Trophoblast cell (in vitro differentiated cells and primary cell): ENCODE data around the gene RNF121.

Experiments used
- DNase-seq, 2 donors: peaks; one replicate each; pipeline ENCODE4 v3.0.0-alpha.2; 2016
- H2AFZ ChIP-seq: 2 replicates; pipeline ENCODE4 v1.6.1; 2013; ENCODE audit warnings: low read length, moderate library complexity, mild to moderate bottlenecking; ENCODE audit not compliant: insufficient read depth, poor library complexity
- H2AK5ac ChIP-seq: 2 replicates; pipeline ENCODE4 v1.6.1; 2013; ENCODE audit warnings: mild to moderate bottlenecking, low read length
- H2BK120ac ChIP-seq: 2 replicates; pipeline ENCODE4 v1.6.1; 2013; ENCODE audit warnings: low read length, mild to moderate bottlenecking, moderate library complexity; ENCODE audit not compliant: insufficient read depth, poor library complexity
- H2BK12ac ChIP-seq: 2 replicates; pipeline ENCODE4 v1.6.1; 2013; ENCODE audit warnings: mild to moderate bottlenecking, low read length, moderate library complexity
- H2BK5ac ChIP-seq: 2 replicates; pipeline ENCODE4 v1.6.1; 2013; ENCODE audit warnings: low read length, low read depth, moderate library complexity, mild to moderate bottlenecking; ENCODE audit not compliant: poor library complexity
- H3K14ac ChIP-seq: 2 replicates; pipeline ENCODE4 v1.6.1; 2013; ENCODE audit warnings: mild to moderate bottlenecking, low read length
- H3K18ac ChIP-seq: 2 replicates; pipeline ENCODE4 v1.6.1; 2013; ENCODE audit warnings: mild to moderate bottlenecking, low read length
- H3K23ac ChIP-seq: 2 replicates; pipeline ENCODE4 v1.6.1; 2013; ENCODE audit warnings: low read length
- H3K27ac ChIP-seq: 2 replicates; pipeline ENCODE4 v1.5.1; 2013; ENCODE audit warnings: low read depth, mild to moderate bottlenecking, inconsistent platforms, low read length, moderate library complexity
- H3K27me3 ChIP-seq: 2 replicates; pipeline ENCODE4 v1.6.1; 2013; ENCODE audit warnings: inconsistent platforms, mild to moderate bottlenecking, low read length, moderate library complexity; ENCODE audit not compliant: insufficient read depth
- H3K36me3 ChIP-seq, 2 experiments: 1 replicate in 1 of 2; 2 replicates in 1 of 2; pipeline ENCODE4 v1.6.1; 2013; ENCODE audit warnings: low read length in 2 of 2, mild to moderate bottlenecking in 2 of 2, moderate library complexity in 1 of 2; ENCODE audit not compliant: insufficient read depth in 2 of 2, control insufficient read depth in 1 of 2
- H3K4ac ChIP-seq: 2 replicates; pipeline ENCODE4 v1.6.1; 2013; ENCODE audit warnings: low read depth, mild to moderate bottlenecking, low read length, moderate library complexity
- H3K4me1 ChIP-seq, 2 experiments: 1 replicate in 1 of 2; 2 replicates in 1 of 2; pipeline ENCODE4 v1.6.1; 2013; ENCODE audit warnings: low read length in 2 of 2, mild to moderate bottlenecking in 2 of 2, moderate library complexity in 1 of 2; ENCODE audit not compliant: insufficient read depth in 2 of 2, control insufficient read depth in 1 of 2
- H3K4me2 ChIP-seq: 2 replicates; pipeline ENCODE4 v1.6.1; 2013; ENCODE audit warnings: inconsistent platforms, mild to moderate bottlenecking, low read length, moderate library complexity
- H3K4me3 ChIP-seq: 2 replicates; pipeline ENCODE4 v1.5.1; 2013; ENCODE audit warnings: mild to moderate bottlenecking, low read depth, low read length, inconsistent platforms
- H3K79me1 ChIP-seq: one replicate; pipeline ENCODE4 v1.6.1; 2013; ENCODE audit warnings: low read length
- H3K79me2 ChIP-seq: 2 replicates; pipeline ENCODE4 v1.6.1; 2013; ENCODE audit warnings: low read length, mild to moderate bottlenecking; ENCODE audit not compliant: control insufficient read depth, insufficient read depth, poor library complexity
- H3K9ac ChIP-seq: 2 replicates; pipeline ENCODE4 v1.6.1; 2013; ENCODE audit warnings: mild to moderate bottlenecking, low read length
- H3K9me3 ChIP-seq: 2 replicates; pipeline ENCODE4 v1.6.1; 2013; ENCODE audit warnings: low read depth, mild to moderate bottlenecking, control low read depth, inconsistent platforms, low read length; ENCODE audit not compliant: insufficient read depth
- H4K12ac ChIP-seq: 2 replicates; pipeline ENCODE4 v1.6.1; 2013; ENCODE audit warnings: low read depth, mild to moderate bottlenecking, low read length, moderate library complexity
- H4K8ac ChIP-seq: 2 replicates; pipeline ENCODE4 v1.6.1; 2013; ENCODE audit warnings: low read depth, mild to moderate bottlenecking, low read length, moderate library complexity
- H4K91ac ChIP-seq: one replicate; pipeline ENCODE4 v1.6.1; 2013; ENCODE audit warnings: low read depth, mild to moderate bottlenecking, low read length, moderate library complexity
- WGBS: extraction: QIAGEN DNeasy Blood & Tissue Kit; methylation state at CpG from one replicate; pipeline ENCODE4 v1.1.7; 2013; ENCODE audit warnings: missing lambda C conversion rate; ENCODE audit not compliant: insufficient read length, insufficient coverage; ENCODE audit errors: extremely low coverage; 5-methylcytosine and 5-hydroxymethylcytosine counted together

RNF121 gene

GRCh38 chr11:71994786-71995185 is 65.9 kb downstream of the RNF121 start:
- Histone ChIP-seq H3K9ac (no peak overlapping the region), H3K14ac (no peak overlapping the region), H3K79me2 (no peaks in the 10 kb centered on the region), H3K4ac (no peak overlapping the region), H2AK5ac (no peak overlapping the region), H3K27me3 (no peaks in the 10 kb centered on the region), H3K4me3 (no peak overlapping the region), H3K9me3 (no peaks in the 10 kb centered on the region), H2BK12ac (no peak overlapping the region), H3K23ac (no peak overlapping the region), H2AFZ (no peak overlapping the region), H2BK120ac (no peak overlapping the region), H3K27ac (no peak overlapping the region), H3K4me1 (peaks cover 5 to 6% of the 10 kb centered on the region in 2 experiments), H3K36me3 (peaks cover 6 to 7% of the 10 kb centered on the region in 2 experiments), H4K8ac (no peak overlapping the region), H2BK5ac (no peak overlapping the region), H3K18ac (no peak overlapping the region), H3K4me2 (no peak overlapping the region), H3K79me1 (no peaks in the 10 kb centered on the region), H4K91ac (no peak overlapping the region), H4K12ac (no peak overlapping the region)
- no CpG with 5 or more reads among the region's 3 CpGs for WGBS
- DNase-seq = no peak

GRCh38 chr11:71995726-71996291 is 67.0 kb downstream of the RNF121 start:
- H4K12ac ChIP-seq = no peak overlapping the region

GRCh38 chr11:71996517-71996916 is 67.7 kb downstream of the RNF121 start:
- Histone ChIP-seq H2BK120ac (no peak overlapping the region), H3K14ac (no peak overlapping the region), H3K23ac (no peak overlapping the region), H3K4me3 (no peak overlapping the region), H2AK5ac (no peak overlapping the region), H3K18ac (no peak overlapping the region), H3K9ac (no peak overlapping the region), H4K12ac (no peak overlapping the region), H3K36me3 (peaks cover 21% of the 10 kb centered on the region in 2 experiments), H3K4me1 (peaks cover 5 to 10% of the 10 kb centered on the region in 2 experiments), H3K4me2 (no peak overlapping the region), H3K4ac (no peak overlapping the region), H3K27me3 (no peaks in the 10 kb centered on the region), H2AFZ (no peak overlapping the region), H4K8ac (no peak overlapping the region), H3K27ac (no peak overlapping the region), H3K9me3 (no peaks in the 10 kb centered on the region), H4K91ac (no peak overlapping the region), H3K79me1 (no peaks in the 10 kb centered on the region), H3K79me2 (no peaks in the 10 kb centered on the region), H2BK12ac (no peak overlapping the region), H2BK5ac (no peak overlapping the region)
- no peak for DNase-seq
- WGBS = no CpG with 5 or more reads among the region's 4 CpGs

More at GRCh38 chr11:71995726-71996291, 67.0 kb downstream of the RNF121 start:
- Histone ChIP-seq H3K4ac (no peak overlapping the region), H2BK12ac (no peak overlapping the region), H3K4me3 (no peak overlapping the region), H2BK120ac (no peak overlapping the region), H3K27me3 (no peaks in the 10 kb centered on the region), H3K23ac (no peak overlapping the region), H3K14ac (no peak overlapping the region), H4K91ac (no peak overlapping the region), H3K18ac (no peak overlapping the region), H3K36me3 (peaks cover 14% of the 10 kb centered on the region in 2 experiments), H3K9ac (no peak overlapping the region), H4K8ac (no peak overlapping the region), H3K4me1 (peaks cover 5 to 7% of the 10 kb centered on the region in 2 experiments), H3K27ac (no peak overlapping the region), H2AFZ (no peak overlapping the region), H3K79me1 (no peaks in the 10 kb centered on the region), H3K9me3 (no peaks in the 10 kb centered on the region), H2BK5ac (no peak overlapping the region), H3K4me2 (no peak overlapping the region), H3K79me2 (no peaks in the 10 kb centered on the region), H2AK5ac (no peak overlapping the region)
- WGBS = no CpG with 5 or more reads among the region's 3 CpGs
- peak in 1 of 2 donors; percentile 13 for DNase-seq

- no peaks in the 10 kb centered on the region for H3K9me3 ChIP-seq
- H3K9ac ChIP-seq = no peak overlapping the region
- no peak overlapping the region for H3K14ac ChIP-seq
- H2AK5ac ChIP-seq = no peak overlapping the region
- no peaks in the 10 kb centered on the region for H3K27me3 ChIP-seq
- no peaks in the 10 kb centered on the region for H3K79me1 ChIP-seq
- H3K36me3 ChIP-seq = peaks cover 25% of the 10 kb centered on the region in 2 experiments
- no peak overlapping the region for H3K4me2 ChIP-seq
- H2AFZ ChIP-seq = no peak overlapping the region
- no peaks in the 10 kb centered on the region for H3K79me2 ChIP-seq
- no peak overlapping the region for H4K91ac ChIP-seq
- H3K4me3 ChIP-seq = no peak overlapping the region
- H2BK12ac ChIP-seq = no peak overlapping the region
- peaks cover 5 to 10% of the 10 kb centered on the region in 2 experiments for H3K4me1 ChIP-seq
- no peak overlapping the region for H3K4ac ChIP-seq
- H4K8ac ChIP-seq = no peak overlapping the region
- H3K23ac ChIP-seq = no peak overlapping the region
- no peak overlapping the region for H3K18ac ChIP-seq
- WGBS = no CpG with 5 or more reads among the region's 8 CpGs
- no peak overlapping the region for H3K27ac ChIP-seq
- peak; percentile 89 to 99 for DNase-seq
- no peak overlapping the region for H2BK5ac ChIP-seq
- H2BK120ac ChIP-seq = no peak overlapping the region
- H4K12ac ChIP-seq = no peak overlapping the region
Observed at GRCh38 chr11:71996946-71997345, 68.1 kb downstream of the RNF121 start.
